Gastroesophageal sphincter (tissue), 3 donors: Measurements from ENCODE around the gene ADIPOR2.
"Not testable (repeated sequence)": the region's sequence is repeated elsewhere in the genome, so short reads cannot be mapped to it uniquely, and the experiment has no call there.

ENCODE experiments used
- EP300 ChIP-seq: sonication (generic); formaldehyde crosslinking; IDR thresholded peaks from one replicate; pipeline ENCODE4 v1.6.1; 2017; ENCODE audit warnings: antibody characterized with exemption, mild to moderate bottlenecking
- POLR2A ChIP-seq, 2 donors: fragments of 450-650 bp; IDR thresholded peaks; one replicate each; pipeline ENCODE4 v1.6.1; 2017; ENCODE audit warnings: antibody characterized with exemption in 2 of 2, mild to moderate bottlenecking in 2 of 2, moderate library complexity in 1 of 2
- TF ChIP-seq, protein P1 (sequence below), 4 experiments: fragments of 200-600 bp in 2 of 4; fragments of 450-650 bp in 2 of 4; sonication (generic) in 1 of 4; IDR thresholded peaks; one replicate each; pipeline ENCODE4 v1.5.1; 2017 to 2019; ENCODE audit warnings: antibody characterized with exemption in 4 of 4, mild to moderate bottlenecking in 2 of 4, moderate library complexity in 2 of 4

DNA sequence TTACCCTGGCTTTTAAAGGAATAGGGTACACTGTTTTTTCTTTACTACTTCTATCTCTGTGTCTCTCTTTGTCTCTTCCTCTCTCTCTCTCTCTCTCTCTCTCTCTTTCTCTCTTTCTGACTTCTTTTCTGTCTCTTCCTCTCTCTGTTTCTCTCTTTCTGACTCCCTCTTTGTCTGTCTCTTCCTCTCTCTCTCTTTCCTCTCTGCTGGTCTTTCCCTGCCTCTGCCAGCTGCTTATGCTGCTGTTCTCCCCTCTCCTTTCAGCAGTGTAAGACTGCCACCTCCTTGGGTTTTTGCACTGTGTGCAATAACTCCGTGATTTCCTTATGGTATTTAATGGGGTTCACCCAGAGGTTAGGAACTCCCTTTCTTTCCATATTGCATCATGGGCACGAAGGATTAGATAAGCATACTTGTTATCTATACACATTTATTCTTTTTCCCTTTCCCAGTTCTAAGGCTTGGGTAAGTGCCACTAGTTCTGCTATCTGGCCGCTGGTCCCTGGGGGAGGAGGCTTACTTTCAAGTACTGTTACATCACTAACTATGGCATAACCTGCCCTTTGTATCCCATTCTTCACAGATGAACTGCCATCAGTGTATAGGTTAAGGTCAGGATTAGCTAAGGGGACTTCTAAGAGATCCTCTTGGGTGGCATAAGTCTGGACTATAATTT is 20.8 kb downstream of the ADIPOR2 start:
- TF ChIP-seq, protein P1, sequence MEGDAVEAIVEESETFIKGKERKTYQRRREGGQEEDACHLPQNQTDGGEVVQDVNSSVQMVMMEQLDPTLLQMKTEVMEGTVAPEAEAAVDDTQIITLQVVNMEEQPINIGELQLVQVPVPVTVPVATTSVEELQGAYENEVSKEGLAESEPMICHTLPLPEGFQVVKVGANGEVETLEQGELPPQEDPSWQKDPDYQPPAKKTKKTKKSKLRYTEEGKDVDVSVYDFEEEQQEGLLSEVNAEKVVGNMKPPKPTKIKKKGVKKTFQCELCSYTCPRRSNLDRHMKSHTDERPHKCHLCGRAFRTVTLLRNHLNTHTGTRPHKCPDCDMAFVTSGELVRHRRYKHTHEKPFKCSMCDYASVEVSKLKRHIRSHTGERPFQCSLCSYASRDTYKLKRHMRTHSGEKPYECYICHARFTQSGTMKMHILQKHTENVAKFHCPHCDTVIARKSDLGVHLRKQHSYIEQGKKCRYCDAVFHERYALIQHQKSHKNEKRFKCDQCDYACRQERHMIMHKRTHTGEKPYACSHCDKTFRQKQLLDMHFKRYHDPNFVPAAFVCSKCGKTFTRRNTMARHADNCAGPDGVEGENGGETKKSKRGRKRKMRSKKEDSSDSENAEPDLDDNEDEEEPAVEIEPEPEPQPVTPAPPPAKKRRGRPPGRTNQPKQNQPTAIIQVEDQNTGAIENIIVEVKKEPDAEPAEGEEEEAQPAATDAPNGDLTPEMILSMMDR (IDR thresholded peaks at IDR 0.05): not testable (repeated sequence)
- TF ChIP-seq EP300; POLR2A (IDR thresholded peaks at IDR 0.05): not testable (repeated sequence)
